GM18517 (cell line): ENCODE results near the gene TMBIM6.
A peak's percentile ranks its signal among the peaks of the same experiment; 100 is the strongest.
"Not testable (repeated sequence)": the region's sequence is repeated elsewhere in the genome, so short reads cannot be mapped to it uniquely, and the experiment has no call there.

ENCODE experiments used
- ATAC-seq: cut with Tn5 transposase; IDR thresholded peaks from one replicate; pipeline ENCODE4 v1.9.1; 2021; ENCODE audit warnings: mild to moderate bottlenecking, moderate library complexity; ENCODE audit not compliant: unreplicated experiment

The TMBIM6 gene

GRCh38 chr12:49721355-49721754, 20.0 kb upstream of the TMBIM6 start:
- not testable (repeated sequence) for ATAC-seq

GRCh38 chr12:49728446-49728845, 12.9 kb upstream of the TMBIM6 start:
- ATAC-seq: no peak

DNA sequence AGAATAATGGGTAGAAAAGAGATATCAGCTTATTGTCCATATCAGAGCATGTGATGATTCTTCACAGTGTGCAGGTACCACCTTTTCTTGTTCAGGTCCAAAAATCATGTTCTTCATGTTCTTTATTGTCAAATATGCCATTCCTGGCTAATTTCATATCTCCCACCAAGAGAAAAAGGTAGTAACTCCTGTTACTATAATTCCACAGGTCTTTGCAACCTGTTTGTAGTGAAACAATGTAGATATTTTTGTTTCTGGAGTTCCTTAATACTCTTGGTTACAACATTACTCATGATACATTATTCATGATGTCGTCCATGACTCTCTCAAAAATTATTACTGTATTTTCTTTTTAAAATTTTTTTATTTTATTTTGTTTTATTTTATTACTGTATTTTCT, 11.3 kb upstream of the TMBIM6 start:
- no peak for ATAC-seq

- ATAC-seq: no peak
Observed at GRCh38 chr12:49730568-49731101, 10.7 kb upstream of the TMBIM6 start.

- no peak for ATAC-seq
Observed at GRCh38 chr12:49733219-49734017, 7.9 kb upstream of the TMBIM6 start.

- not testable (repeated sequence) for ATAC-seq
Observed at GRCh38 chr12:49734900-49735299, 6.5 kb upstream of the TMBIM6 start.

- not testable (repeated sequence) for ATAC-seq
Observed at GRCh38 chr12:49738721-49739120, 2.6 kb upstream of the TMBIM6 start.

DNA sequence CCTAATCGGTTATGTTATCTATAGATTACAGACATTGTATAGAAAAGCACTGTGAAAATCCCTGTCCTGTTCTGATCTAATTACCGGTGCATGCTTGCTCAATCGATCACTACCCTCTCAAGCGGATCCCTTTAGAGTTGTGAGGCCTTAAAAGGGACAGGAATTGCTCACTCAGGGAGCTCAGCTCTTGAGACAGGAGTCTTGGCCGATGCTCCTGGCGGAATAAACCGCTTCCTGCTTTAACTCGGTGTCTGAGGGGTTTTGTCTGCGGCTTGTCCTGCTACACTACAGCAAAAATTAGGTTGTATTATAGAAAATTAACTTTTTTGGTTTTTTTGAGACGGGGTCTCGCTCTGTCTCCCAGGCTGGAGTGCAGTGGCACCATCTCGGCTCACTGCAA, 1.1 kb upstream of the TMBIM6 start:
- ATAC-seq: not testable (repeated sequence)

- peak; percentile 47 for ATAC-seq
Observed at GRCh38 chr12:49741882-49742620, 694 bp downstream of the TMBIM6 start.

DNA sequence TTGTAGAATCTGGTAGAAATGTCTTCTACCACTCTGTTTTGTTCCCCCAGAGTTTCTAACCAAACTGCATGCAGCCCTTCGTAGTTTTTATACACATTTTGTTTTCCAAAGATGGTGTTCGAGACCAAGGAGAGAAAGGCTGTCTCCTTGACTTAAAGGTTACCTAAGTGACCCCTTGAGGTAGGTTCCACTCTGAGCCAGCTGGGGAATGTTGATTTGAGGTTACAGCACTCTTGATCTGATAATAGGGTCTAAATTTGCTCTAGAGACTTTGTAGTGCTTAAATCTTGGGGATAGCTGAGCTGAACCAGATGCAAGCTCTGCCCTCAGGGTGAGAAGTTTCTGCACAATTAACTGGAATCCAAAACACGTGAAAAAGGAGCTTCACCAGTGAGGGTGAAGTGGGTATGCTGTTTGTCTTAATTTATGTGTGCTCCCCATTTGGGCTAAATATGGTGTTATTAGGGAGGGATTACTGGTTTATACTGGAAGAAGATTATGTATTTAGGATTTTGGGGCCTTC, 3.1 kb downstream of the TMBIM6 start:
- no peak for ATAC-seq

DNA sequence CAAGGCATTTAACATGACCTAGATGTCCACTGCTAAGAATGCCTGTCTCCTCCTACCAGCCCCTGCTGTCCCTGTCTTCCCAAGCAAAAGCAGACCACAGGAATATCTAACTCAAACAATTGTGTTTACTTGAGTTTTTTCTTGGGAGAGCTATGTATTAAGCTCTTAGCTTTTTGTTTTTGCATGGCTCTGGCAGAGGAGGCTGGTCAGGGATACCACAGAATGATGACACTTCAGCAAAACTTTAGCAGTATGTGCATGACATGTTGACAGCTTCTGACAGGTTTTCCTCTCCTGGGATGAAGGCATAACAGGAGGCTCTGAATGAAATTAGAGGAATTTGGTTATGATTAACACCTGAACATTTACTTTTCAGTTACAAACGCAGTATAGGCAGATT, 6.9 kb downstream of the TMBIM6 start:
- ATAC-seq: no peak

- ATAC-seq: no peak
Observed at GRCh38 chr12:49748800-49749199, 7.4 kb downstream of the TMBIM6 start.

DNA sequence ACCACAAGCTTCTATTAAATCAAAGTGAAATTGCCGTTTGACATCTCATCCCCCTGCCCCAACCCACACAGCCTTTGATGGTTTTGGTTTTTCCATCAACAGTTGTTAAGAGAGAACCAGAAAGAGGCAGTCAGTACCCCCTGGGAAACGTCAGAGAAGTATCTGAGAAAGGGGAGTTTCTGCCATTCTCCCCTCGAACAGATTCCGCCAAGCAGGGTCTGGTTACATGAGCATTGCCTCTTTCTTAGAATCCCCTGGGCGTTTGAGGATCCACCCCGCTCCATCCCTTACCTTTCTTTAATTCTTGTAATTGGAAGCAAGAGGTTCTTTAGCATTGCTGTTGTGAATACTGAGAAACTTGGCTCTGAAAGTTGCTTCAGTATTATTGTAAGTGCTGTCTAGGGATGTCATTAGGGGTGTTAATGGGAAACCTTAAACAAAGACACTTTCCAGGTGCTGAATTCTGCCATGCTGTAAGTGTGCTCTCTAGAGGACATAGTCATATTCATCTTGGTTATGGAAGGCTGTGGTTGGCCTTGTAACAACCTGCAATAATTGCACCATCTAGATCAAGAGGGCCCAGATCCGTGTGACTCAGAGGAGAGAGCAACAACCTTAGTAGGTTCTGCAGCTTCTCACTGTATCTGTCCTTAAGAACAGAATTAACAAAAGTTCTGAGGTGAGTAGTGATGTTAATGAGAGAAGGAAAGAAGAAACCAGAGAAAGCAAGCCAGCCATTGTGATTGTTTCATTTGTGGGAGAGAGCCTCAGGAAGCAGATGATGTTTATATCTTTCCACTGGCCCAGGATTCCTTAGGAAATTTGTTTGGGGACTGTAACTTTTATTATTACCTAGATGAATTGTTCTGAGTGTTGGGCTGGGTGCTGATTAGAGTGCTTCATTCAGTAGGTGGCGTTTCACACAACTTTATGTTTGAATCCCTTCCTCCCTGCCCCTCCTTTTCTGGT, 9.0 kb downstream of the TMBIM6 start:
- ATAC-seq: no peak

DNA sequence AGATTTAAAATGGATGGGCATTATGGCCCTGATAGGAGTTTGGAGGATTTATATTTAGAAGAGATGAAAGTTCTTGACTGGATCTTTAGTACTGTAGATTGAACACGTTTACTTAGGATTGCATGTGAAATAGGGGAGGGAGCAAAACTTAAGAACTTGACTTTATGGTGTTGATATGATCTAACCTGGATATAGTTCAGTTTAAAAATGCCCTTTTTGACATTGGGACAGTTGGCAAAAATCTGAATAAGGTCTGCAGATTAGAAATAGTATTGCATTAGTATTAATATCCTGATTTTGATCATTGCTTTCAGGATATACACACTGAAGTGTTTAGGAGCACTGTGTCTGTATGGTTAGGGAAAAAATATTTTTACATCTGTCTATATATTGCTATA, 9.6 kb downstream of the TMBIM6 start:
- no peak for ATAC-seq

DNA sequence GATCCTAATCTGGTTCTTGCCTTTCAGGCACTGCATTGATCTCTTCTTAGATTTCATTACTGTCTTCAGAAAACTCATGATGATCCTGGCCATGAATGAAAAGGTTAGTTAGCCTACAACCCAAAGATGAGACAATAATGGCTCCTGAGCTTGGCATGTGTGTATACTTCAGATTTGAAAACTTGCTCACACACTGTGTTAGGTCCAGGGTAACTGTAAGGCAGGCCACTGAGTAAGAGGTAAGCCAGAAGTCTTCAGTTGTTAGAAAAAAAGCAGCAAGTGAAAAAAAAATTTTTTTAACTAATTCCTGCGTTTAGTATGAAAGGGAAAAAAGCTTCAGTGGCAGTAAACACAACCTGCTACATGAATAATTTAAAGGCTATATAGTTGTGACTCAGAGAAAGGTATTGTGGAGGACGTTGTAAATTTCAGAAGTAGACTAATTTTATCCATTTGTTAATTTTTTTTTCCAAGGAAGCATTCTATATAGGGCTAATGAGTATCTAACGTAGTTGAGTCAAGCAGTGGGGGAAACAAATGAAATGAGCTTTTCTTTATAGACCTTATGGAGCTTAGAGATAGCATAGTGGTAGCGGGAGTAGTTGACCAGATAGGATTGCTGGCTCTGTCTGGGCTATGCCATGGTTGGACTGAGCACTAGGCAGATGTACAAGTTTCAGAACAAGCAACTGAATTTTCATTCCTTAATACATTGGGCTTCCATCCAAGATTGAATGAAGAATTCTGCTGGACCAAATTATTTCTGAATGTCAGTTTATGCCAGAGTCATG, 20.5 kb downstream of the TMBIM6 start:
- no peak for ATAC-seq

DNA sequence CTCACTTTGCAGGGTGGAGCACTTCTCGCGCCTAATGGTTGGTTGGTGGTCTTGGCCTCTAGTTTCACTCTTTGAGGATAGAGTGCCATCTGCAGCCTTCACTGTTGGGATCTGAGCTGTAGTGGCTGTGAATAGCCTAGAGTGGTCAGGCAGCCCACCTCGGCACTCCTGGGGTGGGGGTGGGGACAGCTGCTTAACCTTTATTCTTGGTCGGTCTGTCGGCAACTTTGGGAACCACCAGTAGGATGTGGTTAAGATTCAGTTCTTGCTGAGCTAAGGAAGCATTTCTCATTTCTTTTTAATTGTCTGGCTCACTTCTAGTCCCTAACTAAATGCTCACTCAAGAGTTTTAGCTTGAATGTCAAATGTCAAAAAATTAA, 21.1 kb downstream of the TMBIM6 start:
- ATAC-seq: no peak

GRCh38 chr12:49763006-49763591, 21.7 kb downstream of the TMBIM6 start:
- no peak for ATAC-seq

DNA sequence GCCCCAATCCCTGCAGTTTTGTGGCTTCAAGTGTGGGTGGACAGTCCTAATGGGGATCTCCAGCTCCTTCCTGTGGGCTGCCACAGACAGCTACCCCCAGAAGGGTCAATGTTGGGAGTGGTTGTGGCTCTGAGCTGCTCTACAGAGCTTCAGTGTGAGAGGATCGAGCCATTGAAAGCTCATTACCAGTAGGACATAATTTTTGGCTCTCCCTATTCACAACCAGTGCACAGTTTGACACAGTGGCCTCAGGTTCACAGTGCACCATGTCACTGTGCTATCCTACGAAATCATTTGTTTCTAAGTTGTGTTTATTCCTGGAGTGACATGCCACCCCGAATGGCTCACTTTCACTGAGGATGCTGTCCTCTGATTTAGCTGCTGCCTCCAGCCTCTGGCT, 22.8 kb downstream of the TMBIM6 start:
- no peak for ATAC-seq

- no peak for ATAC-seq
Observed at GRCh38 chr12:49766115-49766455, 24.7 kb downstream of the TMBIM6 start.

DNA sequence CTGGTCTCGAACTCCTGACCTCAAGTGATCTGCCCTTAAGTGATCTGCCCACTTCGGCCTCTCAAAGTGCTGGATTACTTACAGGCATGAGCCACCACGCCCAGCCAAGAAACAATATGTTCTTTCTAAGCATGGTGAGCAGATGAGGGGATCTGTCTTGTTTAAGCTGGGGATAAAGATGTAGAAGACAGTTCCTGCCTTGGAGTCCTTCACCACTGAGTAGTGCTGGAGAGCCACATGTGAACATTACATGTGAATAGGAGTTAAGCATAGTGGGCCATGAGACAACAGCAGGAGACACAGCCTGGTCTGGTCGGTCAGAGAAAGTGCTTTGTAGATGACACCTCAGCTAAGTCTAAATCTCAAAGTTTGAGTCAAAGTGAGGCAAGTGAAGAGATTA, 26.0 kb downstream of the TMBIM6 start:
- no peak for ATAC-seq
